ENCODE data around the gene DYNLT2B. TPM values are rescaled to one million over a fixed set of nuclear protein-coding genes. Genes with fewer than 3 reads are reported as not detected.

Gene DYNLT2B
- total RNA-seq, 1 experiment from 2014 or later = 41.4 TPM

GRCh38 chr3:196339044-196339443 is 21.0 kb upstream of the DYNLT2B start:
- Histone ChIP-seq H3K27me3 (ENCODE audit: control insufficient read depth, insufficient read depth, low read length) (no peaks in the 10 kb centered on the region), H3K27ac (ENCODE audit: low read length) (no peak overlapping the region), H3K9me3 (ENCODE audit: control insufficient read depth, insufficient read depth, low read depth, low read length) (no peaks in the 10 kb centered on the region), H3K4me3 (ENCODE audit: low read depth in 2 of 2, low read length in 2 of 2) (no peak overlapping the region), H3K4me1 (ENCODE audit: control insufficient read depth, insufficient read depth, low read length) (no peaks in the 10 kb centered on the region), H3K36me3 (ENCODE audit: control insufficient read depth, insufficient read depth, low read length) (no peaks in the 10 kb centered on the region)
- ChIA-PET CTCF (no interaction called here), POLR2A (interaction anchor here (0.7 kb wide), 2 partner anchors 11 to 1614 kb away, joined by 7 to 12 read pairs; no protein-coding TSS in a partner anchor)
- TF ChIP-seq TCF7L2 (IDR thresholded peaks at IDR 0.05; ENCODE audit: low read depth, low read length) = no peak
- TF ChIP-seq POLR2AphosphoS5 (IDR thresholded peaks at IDR 0.05; ENCODE audit: low read depth, low read length) = no peak
- TF ChIP-seq, protein P1, sequence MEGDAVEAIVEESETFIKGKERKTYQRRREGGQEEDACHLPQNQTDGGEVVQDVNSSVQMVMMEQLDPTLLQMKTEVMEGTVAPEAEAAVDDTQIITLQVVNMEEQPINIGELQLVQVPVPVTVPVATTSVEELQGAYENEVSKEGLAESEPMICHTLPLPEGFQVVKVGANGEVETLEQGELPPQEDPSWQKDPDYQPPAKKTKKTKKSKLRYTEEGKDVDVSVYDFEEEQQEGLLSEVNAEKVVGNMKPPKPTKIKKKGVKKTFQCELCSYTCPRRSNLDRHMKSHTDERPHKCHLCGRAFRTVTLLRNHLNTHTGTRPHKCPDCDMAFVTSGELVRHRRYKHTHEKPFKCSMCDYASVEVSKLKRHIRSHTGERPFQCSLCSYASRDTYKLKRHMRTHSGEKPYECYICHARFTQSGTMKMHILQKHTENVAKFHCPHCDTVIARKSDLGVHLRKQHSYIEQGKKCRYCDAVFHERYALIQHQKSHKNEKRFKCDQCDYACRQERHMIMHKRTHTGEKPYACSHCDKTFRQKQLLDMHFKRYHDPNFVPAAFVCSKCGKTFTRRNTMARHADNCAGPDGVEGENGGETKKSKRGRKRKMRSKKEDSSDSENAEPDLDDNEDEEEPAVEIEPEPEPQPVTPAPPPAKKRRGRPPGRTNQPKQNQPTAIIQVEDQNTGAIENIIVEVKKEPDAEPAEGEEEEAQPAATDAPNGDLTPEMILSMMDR (IDR thresholded peaks at IDR 0.05) = no peak
- TF ChIP-seq, protein P2, sequence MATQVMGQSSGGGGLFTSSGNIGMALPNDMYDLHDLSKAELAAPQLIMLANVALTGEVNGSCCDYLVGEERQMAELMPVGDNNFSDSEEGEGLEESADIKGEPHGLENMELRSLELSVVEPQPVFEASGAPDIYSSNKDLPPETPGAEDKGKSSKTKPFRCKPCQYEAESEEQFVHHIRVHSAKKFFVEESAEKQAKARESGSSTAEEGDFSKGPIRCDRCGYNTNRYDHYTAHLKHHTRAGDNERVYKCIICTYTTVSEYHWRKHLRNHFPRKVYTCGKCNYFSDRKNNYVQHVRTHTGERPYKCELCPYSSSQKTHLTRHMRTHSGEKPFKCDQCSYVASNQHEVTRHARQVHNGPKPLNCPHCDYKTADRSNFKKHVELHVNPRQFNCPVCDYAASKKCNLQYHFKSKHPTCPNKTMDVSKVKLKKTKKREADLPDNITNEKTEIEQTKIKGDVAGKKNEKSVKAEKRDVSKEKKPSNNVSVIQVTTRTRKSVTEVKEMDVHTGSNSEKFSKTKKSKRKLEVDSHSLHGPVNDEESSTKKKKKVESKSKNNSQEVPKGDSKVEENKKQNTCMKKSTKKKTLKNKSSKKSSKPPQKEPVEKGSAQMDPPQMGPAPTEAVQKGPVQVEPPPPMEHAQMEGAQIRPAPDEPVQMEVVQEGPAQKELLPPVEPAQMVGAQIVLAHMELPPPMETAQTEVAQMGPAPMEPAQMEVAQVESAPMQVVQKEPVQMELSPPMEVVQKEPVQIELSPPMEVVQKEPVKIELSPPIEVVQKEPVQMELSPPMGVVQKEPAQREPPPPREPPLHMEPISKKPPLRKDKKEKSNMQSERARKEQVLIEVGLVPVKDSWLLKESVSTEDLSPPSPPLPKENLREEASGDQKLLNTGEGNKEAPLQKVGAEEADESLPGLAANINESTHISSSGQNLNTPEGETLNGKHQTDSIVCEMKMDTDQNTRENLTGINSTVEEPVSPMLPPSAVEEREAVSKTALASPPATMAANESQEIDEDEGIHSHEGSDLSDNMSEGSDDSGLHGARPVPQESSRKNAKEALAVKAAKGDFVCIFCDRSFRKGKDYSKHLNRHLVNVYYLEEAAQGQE (IDR thresholded peaks at IDR 0.05; ENCODE audit: insufficient read depth in 1 of 2, low read depth in 2 of 2, low read length in 1 of 2) = no peak
- no peak for TF ChIP-seq SIN3A (IDR thresholded peaks at IDR 0.05; ENCODE audit: borderline replicate concordance, insufficient read depth, low read depth, low read length)
- BruUV-seq (replicated peaks) = no TSS peak
- intact Hi-C loops (cut with micrococcal nuclease; ENCODE audit: unreplicated experiment) = no loop called here
- no peak for ATAC-seq
- DNase-seq (ENCODE audit: low read depth, low spot score) = no peak
- in situ Hi-C loops (cut with HindIII; ENCODE audit: low pct_unique_long_range_greater_than_20kb, low sequenced_read_pairs) = no loop called here

- no peak for DNase-seq (ENCODE audit: low read depth, low spot score)
- Histone ChIP-seq H3K4me1 (ENCODE audit: control insufficient read depth, insufficient read depth, low read length) (no peaks in the 10 kb centered on the region), H3K36me3 (ENCODE audit: control insufficient read depth, insufficient read depth, low read length) (no peaks in the 10 kb centered on the region), H3K9me3 (ENCODE audit: control insufficient read depth, insufficient read depth, low read depth, low read length) (no peaks in the 10 kb centered on the region), H3K4me3 (ENCODE audit: low read depth in 2 of 2, low read length in 2 of 2) (no peak overlapping the region), H3K27ac (ENCODE audit: low read length) (no peak overlapping the region), H3K27me3 (ENCODE audit: control insufficient read depth, insufficient read depth, low read length) (no peaks in the 10 kb centered on the region)
- intact Hi-C loops (cut with micrococcal nuclease; ENCODE audit: unreplicated experiment) (no loop called here), in situ Hi-C loops (cut with HindIII; ENCODE audit: low pct_unique_long_range_greater_than_20kb, low sequenced_read_pairs) (no loop called here)
- ChIA-PET POLR2A (no interaction called here), CTCF (no interaction called here)
- no TSS peak for BruUV-seq (replicated peaks)
- no peak for ATAC-seq
- TF ChIP-seq POLR2AphosphoS5 (IDR thresholded peaks at IDR 0.05; ENCODE audit: low read depth, low read length) (no peak), TCF7L2 (IDR thresholded peaks at IDR 0.05; ENCODE audit: low read depth, low read length) (no peak), SIN3A (IDR thresholded peaks at IDR 0.05; ENCODE audit: borderline replicate concordance, insufficient read depth, low read depth, low read length) (no peak)
- TF ChIP-seq, protein P1 (IDR thresholded peaks at IDR 0.05) = no peak
- TF ChIP-seq, protein P2 (IDR thresholded peaks at IDR 0.05; ENCODE audit: insufficient read depth in 1 of 2, low read depth in 2 of 2, low read length in 1 of 2) = no peak
These were observed 18.5 kb upstream of the DYNLT2B start for GRCh38 chr3:196336319-196337145.
